Measurements from ENCODE around the gene MORN1. TPM values are rescaled to one million over a fixed set of nuclear protein-coding genes. Genes with fewer than 3 reads are reported as not detected.
A peak's percentile ranks its signal among the peaks of the same experiment; 100 is the strongest.

The MORN1 gene
- total and polyA plus RNA-seq, 10 of the 15 experiments (the other 5 are each of a cell fraction or from before 2014, with no cell fraction given), result 0.76 to 7.9 (median 5.5) TPM

DNA sequence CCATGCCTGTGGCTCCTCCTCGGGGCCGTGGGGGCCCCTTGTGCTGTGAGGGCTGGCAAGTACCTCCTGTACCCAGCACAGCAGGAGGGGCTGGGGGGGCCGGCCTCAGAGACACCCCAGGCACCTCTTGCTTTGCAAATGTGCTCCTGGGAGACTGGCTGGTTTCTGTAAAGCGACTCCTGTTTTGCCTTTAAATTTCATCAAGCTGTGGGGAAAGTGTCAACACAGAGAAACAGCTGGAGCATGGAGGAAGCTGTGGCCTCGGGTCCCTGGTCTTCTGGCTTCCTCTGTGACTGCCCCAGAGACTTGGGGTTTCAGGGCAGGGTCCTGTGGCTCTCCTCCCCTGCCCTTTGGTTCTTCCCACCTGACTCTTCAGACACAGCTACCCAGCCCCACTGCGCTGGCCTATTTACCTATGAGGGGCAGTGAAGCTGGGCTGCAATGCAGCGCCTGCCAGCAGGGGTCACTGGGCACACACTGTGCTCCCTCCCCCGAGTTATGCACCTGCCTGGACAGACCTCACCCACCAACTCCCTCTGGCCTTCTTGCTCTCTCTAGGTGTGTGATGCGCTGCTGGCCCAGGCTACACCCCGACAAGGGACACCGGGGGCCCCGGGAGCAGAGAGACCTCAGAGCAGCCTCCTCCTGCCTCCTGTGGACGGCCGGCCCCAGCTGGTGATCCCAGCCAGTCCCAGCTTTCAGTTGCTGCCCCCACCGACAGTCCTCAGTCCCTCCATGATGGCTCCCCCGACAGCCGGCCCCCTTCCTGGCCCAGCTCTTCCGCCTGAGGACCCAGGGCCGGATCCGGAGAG lies 38.6 kb upstream of the MORN1 start:
- no peak overlapping the region for H3K27ac ChIP-seq (ENCODE audit: control insufficient read depth, insufficient read depth)
- CTCF ChIA-PET, result interaction anchor here (0.9 to 1.7 kb wide), 4 partner anchors 14 to 117 kb away, joined by 3 to 6 read pairs (median 4); partner anchors contain the start of gene PANK4
- no peaks in the 10 kb centered on the region for H3K79me2 ChIP-seq (ENCODE audit: control insufficient read depth, insufficient read depth, low read length)
- H3K27me3 ChIP-seq (replicated peaks in 1 of 2; ENCODE audit: control insufficient read depth in 2 of 2, insufficient read depth in 2 of 2, low read length in 1 of 2), result no peaks in the 10 kb centered on the region; a peak in 2 of 4 replicates
- POLR2A ChIA-PET, result interaction anchor here (1.0 kb wide), 1 partner anchor 119 kb away, joined by 3 read pairs; no protein-coding TSS in a partner anchor
- ATAC-seq (peak; percentile 64), FAIRE-seq (no peak), DNase-seq (ENCODE audit: low read depth, low spot score) (no peak)
- no peaks in the 10 kb centered on the region for H3K4me1 ChIP-seq (ENCODE audit: control insufficient read depth, insufficient read depth, low read length)
- in situ Hi-C loops (cut with MboI) (no loop called here), intact Hi-C loops (cut with micrococcal nuclease; ENCODE audit: unreplicated experiment) (no loop called here)
- H3K9ac ChIP-seq (ENCODE audit: control insufficient read depth, insufficient read depth, low read length), result no peak overlapping the region
- no peaks in the 10 kb centered on the region for H4K20me1 ChIP-seq (ENCODE audit: control insufficient read depth, insufficient read depth)
- RAD21 ChIA-PET (ENCODE audit: unreplicated experiment), result interaction anchor here (1.2 kb wide), 1 partner anchor 119 kb away, joined by 3 read pairs; no protein-coding TSS in a partner anchor
- WGBS (ENCODE audit: insufficient coverage, insufficient replicate concordance, low lambda C conversion rate, missing lambda C conversion rate), result 70% methylated on average over 20 of the region's 20 CpGs
- H3K9me3 ChIP-seq (replicated peaks; ENCODE audit: control insufficient read depth, insufficient read depth, low read length), result peaks cover 4% of the 10 kb centered on the region; the same call in 1 of the 3 replicates
- no peak overlapping the region for H3K4me3 ChIP-seq
- BruUV-seq (replicated peaks), result no TSS peak
- H3K36me3 ChIP-seq (ENCODE audit: control insufficient read depth in 2 of 2, insufficient read depth in 2 of 2, low read length in 1 of 2), result no peaks in the 10 kb centered on the region
- H3K4me2 ChIP-seq (ENCODE audit: control insufficient read depth, insufficient read depth), result no peak overlapping the region
- H2AFZ ChIP-seq (ENCODE audit: control insufficient read depth, low read depth, low read length), result no peak overlapping the region
- TF ChIP-seq, protein P1, sequence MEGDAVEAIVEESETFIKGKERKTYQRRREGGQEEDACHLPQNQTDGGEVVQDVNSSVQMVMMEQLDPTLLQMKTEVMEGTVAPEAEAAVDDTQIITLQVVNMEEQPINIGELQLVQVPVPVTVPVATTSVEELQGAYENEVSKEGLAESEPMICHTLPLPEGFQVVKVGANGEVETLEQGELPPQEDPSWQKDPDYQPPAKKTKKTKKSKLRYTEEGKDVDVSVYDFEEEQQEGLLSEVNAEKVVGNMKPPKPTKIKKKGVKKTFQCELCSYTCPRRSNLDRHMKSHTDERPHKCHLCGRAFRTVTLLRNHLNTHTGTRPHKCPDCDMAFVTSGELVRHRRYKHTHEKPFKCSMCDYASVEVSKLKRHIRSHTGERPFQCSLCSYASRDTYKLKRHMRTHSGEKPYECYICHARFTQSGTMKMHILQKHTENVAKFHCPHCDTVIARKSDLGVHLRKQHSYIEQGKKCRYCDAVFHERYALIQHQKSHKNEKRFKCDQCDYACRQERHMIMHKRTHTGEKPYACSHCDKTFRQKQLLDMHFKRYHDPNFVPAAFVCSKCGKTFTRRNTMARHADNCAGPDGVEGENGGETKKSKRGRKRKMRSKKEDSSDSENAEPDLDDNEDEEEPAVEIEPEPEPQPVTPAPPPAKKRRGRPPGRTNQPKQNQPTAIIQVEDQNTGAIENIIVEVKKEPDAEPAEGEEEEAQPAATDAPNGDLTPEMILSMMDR (IDR thresholded peaks at IDR 0.05 in 2 of 3, conservative IDR thresholded peaks at IDR 0.05 in 1 of 3; ENCODE audit: control insufficient read depth in 2 of 3, extremely low read depth in 1 of 3, insufficient read depth in 1 of 3, low read depth in 3 of 3, low read length in 3 of 3), result peak; percentile 21 to 49 (median 36); a peak in 3 of 6 replicates
- no peak for TF ChIP-seq IKZF2 (IDR thresholded peaks at IDR 0.05)
- SMC1A ChIA-PET (ENCODE audit: uncharacterized antibody, unreplicated experiment), result interaction anchor here (1.1 kb wide), 1 partner anchor 155 kb away, joined by 3 read pairs; no protein-coding TSS in a partner anchor

DNA sequence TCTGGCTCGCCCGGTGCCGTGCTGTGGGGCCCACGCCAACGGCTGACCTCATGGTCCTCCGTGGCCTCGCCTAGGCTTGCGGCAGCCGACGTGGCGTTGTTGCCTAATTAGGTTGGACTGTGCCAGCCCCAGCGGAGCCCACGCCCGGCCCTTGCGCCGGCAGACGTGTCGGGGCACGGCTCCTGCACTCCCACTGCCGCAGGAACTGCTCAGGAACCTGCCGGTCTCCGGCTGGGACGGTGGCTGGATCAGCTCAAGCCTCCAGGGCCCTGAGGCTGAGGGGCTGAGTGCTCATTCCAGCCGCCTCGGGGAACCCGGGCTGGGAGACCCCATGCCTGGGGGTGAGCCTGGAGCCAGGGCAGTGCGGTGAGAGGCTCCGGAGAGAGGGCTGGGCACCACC lies 37.1 kb upstream of the MORN1 start:
- WGBS (ENCODE audit: insufficient coverage, insufficient replicate concordance, low lambda C conversion rate, missing lambda C conversion rate), result 57% methylated on average over 24 of the region's 28 CpGs
- TF ChIP-seq SMAD5 (IDR thresholded peaks at IDR 0.05; ENCODE audit: low read depth), result no peak
- no peak for TF ChIP-seq BMI1 (IDR thresholded peaks at IDR 0.05; ENCODE audit: borderline replicate concordance)
- TF ChIP-seq CBX3 (IDR thresholded peaks at IDR 0.05; ENCODE audit: borderline replicate concordance, low read depth), result no peak
- TF ChIP-seq, protein P2, sequence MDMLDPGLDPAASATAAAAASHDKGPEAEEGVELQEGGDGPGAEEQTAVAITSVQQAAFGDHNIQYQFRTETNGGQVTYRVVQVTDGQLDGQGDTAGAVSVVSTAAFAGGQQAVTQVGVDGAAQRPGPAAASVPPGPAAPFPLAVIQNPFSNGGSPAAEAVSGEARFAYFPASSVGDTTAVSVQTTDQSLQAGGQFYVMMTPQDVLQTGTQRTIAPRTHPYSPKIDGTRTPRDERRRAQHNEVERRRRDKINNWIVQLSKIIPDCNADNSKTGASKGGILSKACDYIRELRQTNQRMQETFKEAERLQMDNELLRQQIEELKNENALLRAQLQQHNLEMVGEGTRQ (IDR thresholded peaks at IDR 0.05; ENCODE audit: borderline replicate concordance, low read depth, low read length), result no peak

More for the DNA sequence above, 37.1 kb upstream of the MORN1 start:
- POLR2A ChIA-PET, result no interaction called here
- Histone ChIP-seq H3K4me3 (no peak overlapping the region), H4K20me1 (ENCODE audit: control insufficient read depth, insufficient read depth) (no peaks in the 10 kb centered on the region), H2AFZ (ENCODE audit: control insufficient read depth, low read depth, low read length) (no peak overlapping the region), H3K9me3 (replicated peaks; ENCODE audit: control insufficient read depth, insufficient read depth, low read length) (peaks cover 5% of the 10 kb centered on the region; the same call in 1 of the 3 replicates), H3K27me3 (replicated peaks in 1 of 2; ENCODE audit: control insufficient read depth in 2 of 2, insufficient read depth in 2 of 2, low read length in 1 of 2) (no peaks in the 10 kb centered on the region; a peak in 2 of 4 replicates), H3K4me1 (ENCODE audit: control insufficient read depth, insufficient read depth, low read length) (no peaks in the 10 kb centered on the region), H3K36me3 (ENCODE audit: control insufficient read depth in 2 of 2, insufficient read depth in 2 of 2, low read length in 1 of 2) (no peaks in the 10 kb centered on the region), H3K4me2 (ENCODE audit: control insufficient read depth, insufficient read depth) (no peak overlapping the region), H3K27ac (ENCODE audit: control insufficient read depth, insufficient read depth) (no peak overlapping the region), H3K9ac (ENCODE audit: control insufficient read depth, insufficient read depth, low read length) (no peak overlapping the region), H3K79me2 (ENCODE audit: control insufficient read depth, insufficient read depth, low read length) (no peaks in the 10 kb centered on the region)
- SMC1A ChIA-PET (ENCODE audit: uncharacterized antibody, unreplicated experiment), result no interaction called here
- intact Hi-C loops (cut with micrococcal nuclease; ENCODE audit: unreplicated experiment), result no loop called here
- FAIRE-seq (no peak), ATAC-seq (no peak), DNase-seq (ENCODE audit: low read depth, low spot score) (no peak)
- CTCF ChIA-PET, result no interaction called here
- RAD21 ChIA-PET (ENCODE audit: unreplicated experiment), result no interaction called here
- in situ Hi-C loops (cut with MboI), result no loop called here
- BruUV-seq (replicated peaks), result no TSS peak

All from GM12878 (cell line).